Mucosa of rectum (tissue), 2 donors: ENCODE data around the gene SLC49A3.

Source experiments
- H3K27ac ChIP-seq, 2 donors: one replicate each; pipeline ENCODE4 v1.7.0; 2013; ENCODE audit warnings: inconsistent platforms in 2 of 2, low read depth in 2 of 2, low read length in 2 of 2
- H3K27me3 ChIP-seq, 2 donors: one replicate each; pipeline ENCODE4 v1.7.0; 2013; ENCODE audit warnings: low read length in 2 of 2; ENCODE audit not compliant: control insufficient read depth in 2 of 2, insufficient read depth in 2 of 2
- H3K36me3 ChIP-seq, 2 donors: one replicate each; pipeline ENCODE4 v1.7.0; 2013; ENCODE audit warnings: low read length in 2 of 2; ENCODE audit not compliant: control insufficient read depth in 2 of 2, insufficient read depth in 2 of 2
- H3K4me1 ChIP-seq, 2 donors: one replicate each; pipeline ENCODE4 v1.7.0; 2013; ENCODE audit warnings: low read length in 2 of 2, mild to moderate bottlenecking in 1 of 2; ENCODE audit not compliant: control insufficient read depth in 2 of 2, insufficient read depth in 2 of 2
- H3K4me3 ChIP-seq, 2 donors: one replicate each; pipeline ENCODE4 v1.7.0; 2013; ENCODE audit warnings: low read length in 2 of 2
- H3K9ac ChIP-seq, 2 donors: one replicate each; pipeline ENCODE4 v1.7.0; 2013; ENCODE audit warnings: low read length in 2 of 2, low read depth in 1 of 2, mild to moderate bottlenecking in 1 of 2
- H3K9me3 ChIP-seq, 2 donors: one replicate each; pipeline ENCODE4 v1.7.0; 2013; ENCODE audit warnings: low read length in 2 of 2; ENCODE audit not compliant: control insufficient read depth in 2 of 2
- donor health status: healthy.
- donor health status: Normal muscosa, but diverticular disease.

Gene SLC49A3

DNA sequence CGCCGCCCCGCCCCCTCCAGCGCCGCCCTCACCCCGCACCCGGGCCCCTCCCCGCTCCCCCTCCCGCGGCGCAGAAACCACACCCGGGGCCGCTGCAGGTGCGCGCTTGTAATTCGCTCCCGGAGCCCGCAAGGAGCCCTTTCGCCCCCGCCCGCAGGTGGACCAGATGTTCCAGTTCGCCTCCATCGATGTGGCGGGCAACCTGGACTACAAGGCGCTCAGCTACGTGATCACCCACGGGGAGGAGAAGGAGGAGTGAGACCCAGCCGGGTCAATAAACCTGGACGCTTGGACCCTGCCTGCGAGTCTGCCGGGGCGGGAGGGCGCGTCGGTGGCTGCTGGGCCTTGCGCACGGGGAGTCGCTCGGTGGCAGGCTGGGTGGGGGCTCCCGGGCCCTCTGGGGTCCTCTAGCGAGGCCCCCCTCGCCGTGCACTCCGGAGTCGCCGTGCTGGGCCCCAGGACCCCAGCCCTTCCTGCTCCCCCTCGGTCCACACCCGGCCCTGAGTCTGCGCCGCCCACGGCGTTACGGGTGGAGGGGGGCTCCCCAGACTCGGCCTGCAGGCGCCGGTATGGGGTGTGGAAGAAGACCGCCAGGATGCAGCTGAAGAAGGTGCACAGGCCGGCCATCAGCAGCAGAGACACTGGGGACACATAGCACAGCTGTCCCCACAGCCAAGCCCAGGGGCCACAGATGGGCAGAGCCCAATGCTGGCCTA is 7.1 kb downstream of the SLC49A3 start:
- H3K4me3 ChIP-seq: peak overlapping the region in 1 of 2 donors; percentile 52
- H3K9ac ChIP-seq: no peak overlapping the region
- H3K27ac ChIP-seq: no peak overlapping the region

DNA sequence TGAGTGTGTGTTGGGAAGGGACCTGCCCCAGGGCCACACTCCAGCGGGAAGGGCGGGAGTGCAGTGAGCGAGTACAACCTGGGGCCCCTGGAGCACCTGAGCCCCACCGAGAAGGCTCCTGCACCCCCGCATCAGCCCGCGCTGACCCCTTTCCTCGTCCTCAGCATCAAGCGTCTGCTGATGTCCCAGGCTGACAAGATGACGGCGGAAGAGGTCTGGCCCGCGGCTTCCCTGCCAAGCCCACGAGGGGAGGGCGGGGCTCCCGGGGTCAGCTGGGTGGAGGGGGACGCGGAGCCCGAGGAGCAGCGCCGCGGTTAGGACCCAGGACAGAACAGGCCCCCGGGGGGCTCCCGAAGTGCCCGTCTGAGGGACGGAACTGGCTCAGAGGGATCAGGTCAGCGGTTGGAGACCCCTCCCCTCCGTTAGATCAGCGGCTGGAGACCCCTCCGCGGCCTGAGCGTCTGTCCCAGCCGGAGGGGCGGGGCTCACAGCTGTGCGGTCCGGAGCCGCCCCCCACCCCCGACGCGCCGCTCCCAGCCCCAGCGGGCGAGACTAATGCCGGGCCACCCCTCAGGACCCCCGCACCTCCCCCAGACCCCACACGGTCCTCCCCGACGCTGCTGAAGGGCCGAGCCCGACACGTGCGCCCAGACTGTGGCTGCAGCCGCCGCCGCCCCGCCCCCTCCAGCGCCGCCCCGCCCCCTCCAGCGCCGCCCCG is 7.9 kb downstream of the SLC49A3 start:
- Histone ChIP-seq H3K27me3 (no peaks in the 10 kb centered on the region), H3K9me3 (no peaks in the 10 kb centered on the region), H3K27ac (no peak overlapping the region), H3K4me3 (peak overlapping the region; percentile 37 to 40), H3K4me1 (peaks cover 36 to 44% of the 10 kb centered on the region in 2 donors), H3K9ac (peak overlapping the region in 1 of 2 donors; percentile 28), H3K36me3 (no peaks in the 10 kb centered on the region)

More for the DNA sequence above, 7.1 kb downstream of the SLC49A3 start:
- no peaks in the 10 kb centered on the region for H3K27me3 ChIP-seq
- no peaks in the 10 kb centered on the region for H3K9me3 ChIP-seq
- peaks cover 39 to 45% of the 10 kb centered on the region in 2 donors for H3K4me1 ChIP-seq
- no peaks in the 10 kb centered on the region for H3K36me3 ChIP-seq

DNA sequence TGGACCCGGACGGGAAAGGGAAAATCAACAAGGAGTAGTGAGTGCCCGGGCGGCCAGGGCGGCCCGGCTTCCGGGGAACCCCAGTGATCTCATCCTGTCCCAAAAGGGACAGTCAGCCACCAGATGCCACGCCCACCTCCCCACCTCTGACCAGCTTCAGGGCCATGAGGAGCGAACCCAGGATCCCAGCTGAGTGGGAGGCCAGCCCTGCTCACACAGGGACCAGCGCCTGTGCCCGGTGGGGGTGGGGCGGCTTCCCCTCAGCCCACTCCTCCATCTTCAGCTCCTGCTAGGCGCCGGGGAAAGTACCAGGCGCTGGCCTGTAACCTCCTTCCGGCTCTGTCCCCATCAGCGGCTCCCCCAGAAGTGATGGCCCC is 8.4 kb downstream of the SLC49A3 start:
- Histone ChIP-seq H3K4me1 (peaks cover 36 to 44% of the 10 kb centered on the region in 2 donors), H3K9me3 (no peaks in the 10 kb centered on the region), H3K27me3 (no peaks in the 10 kb centered on the region), H3K4me3 (peak overlapping the region; percentile 26 to 40), H3K27ac (no peak overlapping the region), H3K36me3 (no peaks in the 10 kb centered on the region), H3K9ac (peak overlapping the region in 1 of 2 donors; percentile 28)

DNA sequence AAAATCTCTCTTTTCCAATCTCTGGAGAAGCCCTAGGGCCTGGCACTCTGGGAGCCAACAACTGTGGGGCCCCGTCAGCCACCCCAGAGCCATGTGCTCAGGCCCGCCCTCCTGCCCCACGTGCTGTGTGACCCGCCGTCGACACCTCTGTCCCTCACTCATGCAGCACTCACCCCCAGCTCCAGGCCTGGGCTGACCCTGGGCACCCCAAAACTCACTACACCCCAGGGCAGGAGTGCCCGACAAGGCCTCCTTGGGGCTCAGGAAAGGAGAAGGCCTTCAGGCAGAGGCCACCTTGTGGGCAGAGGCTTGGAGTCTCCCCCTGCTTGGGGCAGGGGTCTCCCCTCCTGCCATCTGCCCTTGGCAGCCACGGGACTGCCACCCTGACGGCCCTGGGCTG is 8.9 kb downstream of the SLC49A3 start:
- Histone ChIP-seq H3K4me1 (peaks cover 39 to 48% of the 10 kb centered on the region in 2 donors), H3K4me3 (no peak overlapping the region), H3K27ac (no peak overlapping the region), H3K27me3 (no peaks in the 10 kb centered on the region), H3K9me3 (no peaks in the 10 kb centered on the region), H3K36me3 (no peaks in the 10 kb centered on the region), H3K9ac (peak overlapping the region in 1 of 2 donors; percentile 28)

DNA sequence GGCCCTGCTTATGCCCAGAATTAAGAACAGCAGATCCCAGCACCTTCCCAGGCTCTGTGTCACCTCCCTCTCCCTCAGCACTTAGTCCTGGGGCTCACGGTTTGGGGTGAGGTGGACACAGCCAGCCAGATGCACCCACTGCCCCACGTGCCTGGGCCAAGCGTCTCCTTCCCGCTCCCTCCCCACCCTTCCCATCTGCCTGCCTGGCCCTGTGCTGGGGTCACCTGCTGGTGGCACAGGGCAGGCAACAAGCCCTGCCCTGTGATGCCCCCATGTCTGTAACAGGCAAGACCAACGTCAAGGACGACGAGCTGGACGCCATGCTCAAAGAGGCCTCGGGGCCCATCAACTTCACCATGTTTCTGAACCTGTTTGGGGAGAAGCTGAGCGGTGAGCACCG is 9.3 kb downstream of the SLC49A3 start:
- Histone ChIP-seq H3K9ac (no peak overlapping the region), H3K27me3 (no peaks in the 10 kb centered on the region), H3K9me3 (no peaks in the 10 kb centered on the region), H3K4me3 (no peak overlapping the region), H3K27ac (no peak overlapping the region), H3K36me3 (no peaks in the 10 kb centered on the region), H3K4me1 (peaks cover 42 to 51% of the 10 kb centered on the region in 2 donors)

DNA sequence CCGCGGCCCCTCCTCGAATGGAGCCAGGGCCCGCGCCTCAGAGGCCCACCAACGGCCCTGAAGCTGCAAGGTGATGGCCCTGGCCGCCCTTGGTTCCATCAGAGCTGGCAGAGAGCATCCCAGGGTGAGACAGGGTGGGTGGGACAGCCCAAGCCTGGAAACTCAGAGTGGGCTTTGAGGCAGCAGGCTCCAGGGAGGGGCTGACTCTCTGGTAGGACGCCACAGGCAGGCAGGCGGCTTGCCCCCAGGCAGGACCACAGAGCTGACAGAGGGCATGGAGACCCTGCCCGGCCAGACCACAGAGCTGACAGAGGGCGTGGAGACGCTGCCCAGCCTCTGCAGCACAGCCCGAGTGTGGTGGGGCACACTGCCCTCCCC is 9.9 kb downstream of the SLC49A3 start:
- Histone ChIP-seq H3K9ac (no peak overlapping the region), H3K27ac (no peak overlapping the region), H3K4me1 (peaks cover 41 to 51% of the 10 kb centered on the region in 2 donors), H3K4me3 (no peak overlapping the region), H3K9me3 (no peaks in the 10 kb centered on the region), H3K36me3 (no peaks in the 10 kb centered on the region), H3K27me3 (no peaks in the 10 kb centered on the region)

DNA sequence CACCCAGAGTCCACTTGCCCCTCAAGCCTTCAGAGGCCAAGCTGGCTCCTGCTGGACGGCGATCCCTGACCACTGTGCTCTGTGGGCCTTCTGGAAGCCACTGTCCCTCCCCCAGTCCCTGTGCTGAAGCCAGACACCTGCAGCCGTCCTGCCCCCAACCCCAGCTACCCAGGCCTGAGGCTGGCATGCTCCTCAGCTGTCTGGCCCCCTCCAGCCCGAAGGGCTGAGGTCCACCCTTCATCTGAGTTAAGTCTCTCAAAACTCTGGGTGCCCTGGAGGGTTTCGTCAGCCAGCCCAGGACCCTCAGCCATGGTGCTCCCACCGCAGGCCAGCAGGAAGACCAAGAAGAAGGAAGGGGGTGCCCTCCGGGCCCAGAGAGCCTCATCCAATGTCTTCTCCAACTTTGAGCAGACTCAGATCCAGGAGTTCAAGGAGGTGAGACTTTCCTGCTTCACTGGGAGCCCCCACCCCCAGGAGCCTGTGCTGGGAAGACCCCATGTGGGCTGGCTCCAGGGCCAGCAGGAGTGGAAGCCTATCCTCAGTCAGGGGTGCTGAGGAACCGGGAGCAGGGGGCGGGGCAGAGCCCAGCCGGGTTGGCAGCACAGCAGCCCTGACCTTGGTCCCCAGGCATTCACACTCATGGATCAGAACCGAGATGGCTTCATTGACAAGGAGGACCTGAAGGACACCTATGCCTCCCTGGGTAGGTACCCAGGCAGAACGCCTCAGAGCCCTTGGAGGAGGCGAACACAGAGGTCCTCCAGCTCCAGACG is 10.4 kb downstream of the SLC49A3 start:
- Histone ChIP-seq H3K4me1 (peaks cover 36 to 47% of the 10 kb centered on the region in 2 donors), H3K27me3 (no peaks in the 10 kb centered on the region), H3K9ac (peak overlapping the region in 1 of 2 donors; percentile 7), H3K4me3 (peak overlapping the region; percentile 5 to 45), H3K36me3 (no peaks in the 10 kb centered on the region), H3K27ac (peak overlapping the region in 1 of 2 donors; percentile 9), H3K9me3 (no peaks in the 10 kb centered on the region)

DNA sequence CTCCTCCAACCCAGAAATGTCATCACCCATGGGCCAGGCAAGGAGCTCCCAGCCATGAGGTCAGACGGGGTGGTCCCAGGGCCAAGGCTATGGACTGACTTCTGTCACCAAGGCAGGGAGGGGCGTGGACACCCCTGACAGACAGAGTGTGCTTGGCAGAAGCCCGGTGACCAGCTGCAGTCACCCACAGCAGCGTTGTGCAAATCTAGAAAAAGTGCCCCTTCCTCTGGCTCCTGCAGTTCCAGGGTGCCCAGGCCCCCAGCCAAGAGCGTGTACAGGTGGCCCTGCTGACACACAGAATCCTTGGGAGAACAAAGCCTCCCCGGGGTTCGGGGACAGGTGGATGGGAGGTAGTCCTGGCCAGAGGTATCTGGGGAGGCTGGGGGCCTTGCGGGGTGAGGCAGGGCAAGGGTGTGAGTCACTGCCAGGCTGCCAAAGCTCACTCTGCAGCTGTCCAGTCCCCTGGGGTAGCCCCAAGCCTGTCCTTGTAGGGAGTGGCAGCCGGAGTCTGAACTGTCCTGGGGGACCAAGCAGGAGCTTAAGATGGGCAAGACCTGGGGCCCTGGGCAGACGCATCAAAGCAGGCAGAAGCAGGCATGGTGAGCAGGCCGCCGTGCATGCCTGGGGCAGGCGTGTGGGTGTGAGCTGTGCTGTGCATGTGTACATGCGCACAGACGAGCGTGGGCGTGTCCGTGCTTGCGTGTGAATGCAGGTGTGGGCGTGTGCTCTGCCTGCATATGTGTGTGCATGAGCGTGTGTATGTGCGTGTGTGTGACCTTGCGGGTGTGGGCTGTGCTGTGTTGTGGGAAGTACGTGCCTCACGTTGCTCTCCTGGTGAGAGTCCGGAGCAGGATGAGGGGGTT is 11.3 kb downstream of the SLC49A3 start:
- Histone ChIP-seq H3K27ac (peak overlapping the region in 1 of 2 donors; percentile 9), H3K9ac (peak overlapping the region in 1 of 2 donors; percentile 36), H3K4me3 (peak overlapping the region; percentile 5 to 45), H3K4me1 (peaks cover 35 to 45% of the 10 kb centered on the region in 2 donors), H3K9me3 (no peaks in the 10 kb centered on the region), H3K36me3 (no peaks in the 10 kb centered on the region), H3K27me3 (no peaks in the 10 kb centered on the region)

DNA sequence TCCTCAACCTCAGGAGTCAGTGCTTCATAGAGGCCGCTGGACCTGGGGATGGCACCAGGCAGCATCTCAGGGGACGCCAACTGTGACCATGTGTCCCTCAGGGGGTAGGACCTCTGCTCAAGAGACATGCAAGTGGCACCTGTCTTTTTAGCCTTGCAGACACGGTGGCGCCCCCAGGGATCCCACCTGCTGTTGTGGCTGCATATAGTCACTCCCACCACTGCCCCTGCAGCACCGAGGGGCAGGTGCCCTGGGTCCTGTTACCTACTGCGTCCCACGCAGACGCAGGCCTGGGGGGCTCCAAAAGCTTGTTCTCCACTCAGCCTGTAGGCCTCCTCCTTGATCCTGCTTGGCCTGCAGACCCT is 12.1 kb downstream of the SLC49A3 start:
- Histone ChIP-seq H3K9ac (no peak overlapping the region), H3K9me3 (no peaks in the 10 kb centered on the region), H3K36me3 (peaks cover 4 to 5% of the 10 kb centered on the region in 2 donors), H3K27me3 (no peaks in the 10 kb centered on the region), H3K4me3 (no peak overlapping the region), H3K4me1 (peaks cover 28 to 40% of the 10 kb centered on the region in 2 donors), H3K27ac (peak overlapping the region in 1 of 2 donors; percentile 2)
